Stomach (tissue), 9 donors: ENCODE data around the gene CAPN7. TPM values are rescaled to one million over a fixed set of nuclear protein-coding genes. Genes with fewer than 3 reads are reported as not detected.

Source experiments
- DNase-seq, 2 donors: peaks; one replicate each; pipeline versions ENCODE4 v3.0.0 to v3.0.0-alpha.2; 2013 to 2019
- H3K27ac ChIP-seq, 5 donors: fragments of 200-600 bp in 4 of 5; sonication (generic) in 4 of 5; one replicate each; pipeline ENCODE4 v1.5.1; 2013 to 2019; ENCODE audit warnings: mild to moderate bottlenecking in 1 of 5, moderate library complexity in 1 of 5
- H3K27me3 ChIP-seq, 3 donors: fragments of 200-600 bp; sonication (generic); one replicate each; pipeline ENCODE4 v1.5.1; 2017 to 2019; ENCODE audit warnings: mixed run types in 1 of 3
- H3K36me3 ChIP-seq, 4 donors: fragments of 200-600 bp; sonication (generic); 1 replicate in 3 of 4; 2 replicates in 1 of 4; pipeline ENCODE4 v1.5.1; 2016 to 2019
- H3K4me1 ChIP-seq, 4 donors: fragments of 200-600 bp; sonication (generic); one replicate each; pipeline ENCODE4 v1.5.1; 2016 to 2019
- H3K4me3 ChIP-seq, 4 donors: fragments of 200-600 bp; sonication (generic) in 3 of 4; one replicate each; pipeline ENCODE4 v1.5.1; 2016 to 2019; ENCODE audit warnings: mild to moderate bottlenecking in 1 of 4
- H3K9me3 ChIP-seq, 4 donors: fragments of 200-600 bp; sonication (generic); one replicate each; pipeline ENCODE4 v1.5.1; 2016 to 2019
- EP300 ChIP-seq: sonication (generic); formaldehyde crosslinking; IDR thresholded peaks from one replicate; pipeline ENCODE4 v1.6.1; 2017; ENCODE audit warnings: antibody characterized with exemption
- POLR2A ChIP-seq, 4 donors: fragments of 450-650 bp; IDR thresholded peaks; one replicate each; pipeline ENCODE4 v1.6.1; 2016; ENCODE audit warnings: antibody characterized with exemption in 4 of 4, control low read depth in 2 of 4, mild to moderate bottlenecking in 1 of 4, moderate library complexity in 1 of 4
- POLR2AphosphoS5 ChIP-seq, 3 donors: sonication (generic); formaldehyde crosslinking; IDR thresholded peaks; one replicate each; pipeline ENCODE4 v1.6.1; 2016; ENCODE audit warnings: antibody characterized with exemption in 3 of 3
- WGBS, 5 donors: extraction: QIAGEN DNeasy Blood & Tissue Kit in 3 of 5; methylation state at CpG; one replicate each; pipeline versions ENCODE4 v1.1.5 to v1.1.7; 2013 to 2018; 5-methylcytosine and 5-hydroxymethylcytosine counted together
- intact Hi-C: fragments of 100-400 bp; cut with DNase I; formaldehyde crosslinking; loops from one replicate; pipeline ENCODE4 v1.15.1; 2023; ENCODE audit warnings: low total_unique reads
- polyA plus RNA-seq, 3 donors: library from polyadenylated mRNA; stranded (reverse); fragments of 200-250 nt; gene quantifications; one replicate each; pipeline ENCODE4 v1.2.3, GENCODE V29; 2013
- total RNA-seq, 5 donors: library from RNA; depleted of rRNA; stranded (reverse); fragments of >200 nt; gene quantifications; one replicate each; pipeline versions ENCODE4 v1.1.0 to v1.2.3, GENCODE V29; 2014 to 2016
- TF ChIP-seq, protein P1 (sequence below), 7 experiments: fragments of 450-650 bp in 4 of 7; fragments of 200-600 bp in 3 of 7; sonication (generic) in 3 of 7; IDR thresholded peaks; one replicate each; pipeline ENCODE4 v1.5.1; 2016 to 2019; ENCODE audit warnings: antibody characterized with exemption in 7 of 7, control low read depth in 2 of 7, mild to moderate bottlenecking in 1 of 7
- donor health status: healthy with polysubstance abuse.
- donor health status: Bipolar disorder and iron deficiency.
- donor health status: healthy.

Gene CAPN7
- total and polyA plus RNA-seq, 8 donors: 7.7 to 483 (median 75.0) TPM

DNA sequence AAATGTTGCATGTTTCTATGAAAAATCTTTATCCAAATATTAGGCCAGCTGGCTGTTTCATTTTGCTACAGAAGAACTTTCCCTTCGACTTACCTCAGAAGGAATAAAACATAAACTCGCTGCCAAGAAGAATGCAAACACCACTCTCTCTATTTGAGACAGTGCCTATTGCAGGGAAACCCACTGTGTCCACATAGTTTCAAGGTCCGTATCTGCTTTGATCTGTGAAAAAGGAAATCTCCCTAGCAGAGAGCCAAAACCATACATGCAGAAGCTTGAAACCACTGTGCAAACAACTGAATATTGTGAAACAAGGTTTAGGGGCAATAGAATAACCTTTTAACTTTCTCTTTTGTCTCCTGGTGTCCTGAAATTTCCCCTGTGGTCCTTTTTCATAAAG lies 35.0 kb upstream of the CAPN7 start:
- WGBS, 5 donors: 12 to 25% (median 17%) methylated on average over 3 of the region's 3 CpGs
- intact Hi-C loops: no loop called here
- Histone ChIP-seq H3K4me1 (peaks cover 0 to 8% (median 0%) of the 10 kb centered on the region in 4 donors), H3K27me3 (no peaks in the 10 kb centered on the region), H3K36me3 (no peaks in the 10 kb centered on the region), H3K27ac (no peak overlapping the region), H3K9me3 (no peaks in the 10 kb centered on the region), H3K4me3 (no peak overlapping the region)
- TF ChIP-seq, protein P1, sequence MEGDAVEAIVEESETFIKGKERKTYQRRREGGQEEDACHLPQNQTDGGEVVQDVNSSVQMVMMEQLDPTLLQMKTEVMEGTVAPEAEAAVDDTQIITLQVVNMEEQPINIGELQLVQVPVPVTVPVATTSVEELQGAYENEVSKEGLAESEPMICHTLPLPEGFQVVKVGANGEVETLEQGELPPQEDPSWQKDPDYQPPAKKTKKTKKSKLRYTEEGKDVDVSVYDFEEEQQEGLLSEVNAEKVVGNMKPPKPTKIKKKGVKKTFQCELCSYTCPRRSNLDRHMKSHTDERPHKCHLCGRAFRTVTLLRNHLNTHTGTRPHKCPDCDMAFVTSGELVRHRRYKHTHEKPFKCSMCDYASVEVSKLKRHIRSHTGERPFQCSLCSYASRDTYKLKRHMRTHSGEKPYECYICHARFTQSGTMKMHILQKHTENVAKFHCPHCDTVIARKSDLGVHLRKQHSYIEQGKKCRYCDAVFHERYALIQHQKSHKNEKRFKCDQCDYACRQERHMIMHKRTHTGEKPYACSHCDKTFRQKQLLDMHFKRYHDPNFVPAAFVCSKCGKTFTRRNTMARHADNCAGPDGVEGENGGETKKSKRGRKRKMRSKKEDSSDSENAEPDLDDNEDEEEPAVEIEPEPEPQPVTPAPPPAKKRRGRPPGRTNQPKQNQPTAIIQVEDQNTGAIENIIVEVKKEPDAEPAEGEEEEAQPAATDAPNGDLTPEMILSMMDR (IDR thresholded peaks at IDR 0.05): no peak
- TF ChIP-seq EP300 (no peak), POLR2A (IDR thresholded peaks at IDR 0.05) (no peak), POLR2AphosphoS5 (IDR thresholded peaks at IDR 0.05) (no peak)
- peak in 1 of 2 donors; percentile 26 for DNase-seq

- no peak overlapping the region for H3K27ac ChIP-seq
- DNase-seq: no peak
- H3K9me3 ChIP-seq: no peaks in the 10 kb centered on the region
- H3K4me3 ChIP-seq: no peak overlapping the region
- no peaks in the 10 kb centered on the region for H3K36me3 ChIP-seq
- peaks cover 0 to 4% (median 0%) of the 10 kb centered on the region in 3 donors for H3K27me3 ChIP-seq
- no peak for TF ChIP-seq EP300
- TF ChIP-seq POLR2A (IDR thresholded peaks at IDR 0.05): no peak
- TF ChIP-seq POLR2AphosphoS5 (IDR thresholded peaks at IDR 0.05): no peak
- TF ChIP-seq, protein P1 (IDR thresholded peaks at IDR 0.05): no peak
- peaks cover 0 to 8% (median 0%) of the 10 kb centered on the region in 4 donors for H3K4me1 ChIP-seq
- WGBS, 5 donors: 81 to 97% (median 84%) methylated on average over 1 of the region's 1 CpG
- intact Hi-C loops: no loop called here
These were observed 33.2 kb upstream of the CAPN7 start for GRCh38 chr3:15172806-15173205.

- Histone ChIP-seq H3K9me3 (no peaks in the 10 kb centered on the region), H3K4me1 (peaks cover 0 to 8% (median 0%) of the 10 kb centered on the region in 4 donors), H3K36me3 (no peaks in the 10 kb centered on the region), H3K4me3 (no peak overlapping the region), H3K27ac (no peak overlapping the region), H3K27me3 (peaks cover 0 to 10% (median 0%) of the 10 kb centered on the region in 3 donors)
- TF ChIP-seq POLR2AphosphoS5 (IDR thresholded peaks at IDR 0.05): no peak
- no peak for TF ChIP-seq EP300
- intact Hi-C loops: no loop called here
- 54 to 77% (median 72%) methylated on average over 8 of the region's 8 CpGs for WGBS, 5 donors
- DNase-seq: no peak
These were observed 31.1 kb upstream of the CAPN7 start for GRCh38 chr3:15174953-15175352.

DNA sequence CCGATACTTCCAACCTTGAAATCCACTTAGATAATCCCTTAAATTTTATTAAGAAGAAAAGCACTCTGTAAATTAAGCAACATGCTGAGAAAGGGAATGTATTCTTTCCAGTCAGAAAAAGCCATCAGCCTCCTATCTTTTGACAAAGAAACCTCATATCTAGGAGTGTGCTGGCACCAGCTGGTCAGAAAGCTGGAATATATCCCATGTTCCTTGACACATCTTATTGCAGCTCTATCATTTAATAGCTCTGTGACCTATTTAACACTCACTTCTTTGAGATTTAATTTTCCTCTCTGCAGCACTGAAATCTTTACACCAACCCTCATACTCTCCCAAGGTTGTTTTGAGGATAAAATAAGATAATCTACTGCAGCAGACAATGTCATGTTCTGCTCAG lies 30.4 kb upstream of the CAPN7 start:
- Histone ChIP-seq H3K36me3 (no peaks in the 10 kb centered on the region), H3K27ac (no peak overlapping the region), H3K27me3 (peaks cover 0 to 10% (median 0%) of the 10 kb centered on the region in 3 donors), H3K4me1 (peaks cover 0 to 8% (median 0%) of the 10 kb centered on the region in 4 donors), H3K9me3 (no peaks in the 10 kb centered on the region), H3K4me3 (no peak overlapping the region)
- 92 to 96% (median 94%) methylated on average over 1 of the region's 1 CpG for WGBS, 5 donors
- TF ChIP-seq, protein P1 (IDR thresholded peaks at IDR 0.05): no peak
- TF ChIP-seq POLR2AphosphoS5 (IDR thresholded peaks at IDR 0.05): no peak
- no peak for TF ChIP-seq EP300
- TF ChIP-seq POLR2A (IDR thresholded peaks at IDR 0.05): no peak
- no peak for DNase-seq
- intact Hi-C loops: no loop called here

GRCh38 chr3:15180042-15180611 lies 25.9 kb upstream of the CAPN7 start:
- Histone ChIP-seq H3K36me3 (no peaks in the 10 kb centered on the region), H3K27me3 (peaks cover 0 to 10% (median 0%) of the 10 kb centered on the region in 3 donors), H3K27ac (no peak overlapping the region), H3K4me1 (no peaks in the 10 kb centered on the region), H3K9me3 (no peaks in the 10 kb centered on the region), H3K4me3 (no peak overlapping the region)
- no peak for TF ChIP-seq EP300
- TF ChIP-seq, protein P1 (IDR thresholded peaks at IDR 0.05): no peak
- TF ChIP-seq POLR2A (IDR thresholded peaks at IDR 0.05): no peak
- no peak for TF ChIP-seq POLR2AphosphoS5 (IDR thresholded peaks at IDR 0.05)
- DNase-seq: no peak
- intact Hi-C loops: no loop called here
- WGBS, 5 donors: 52 to 62% (median 57%) methylated on average over 6 of the region's 6 CpGs
